HepG2 (cell line): ENCODE results near the gene ZC3H18. TPM values are rescaled to one million over a fixed set of nuclear protein-coding genes. Genes with fewer than 3 reads are reported as not detected.

ENCODE experiments used
- CBX1 ChIP-seq: IDR thresholded peaks from one replicate; pipeline ENCODE4 v1.6.1; 2016; ENCODE audit warnings: antibody characterized with exemption, low read depth
- CREM ChIP-seq, 2 experiments: sonication (generic) in 1 of 2; formaldehyde crosslinking in 1 of 2; IDR thresholded peaks; 2 replicates each; pipeline versions ENCODE4 v1.4.0 to v1.6.1; 2016 to 2020; ENCODE audit warnings: antibody characterized with exemption in 1 of 2, mild to moderate bottlenecking in 1 of 2, missing genetic modification reagents in 1 of 2
- EZH2 ChIP-seq: conservative IDR thresholded peaks from 2 replicates; pipeline ENCODE4 v1.6.1; 2012; ENCODE audit warnings: mild to moderate bottlenecking, low read depth, low read length, moderate library complexity
- GFI1 ChIP-seq: sonication (generic); formaldehyde crosslinking; IDR thresholded peaks from 2 replicates; pipeline ENCODE4 v1.5.0; 2020; ENCODE audit warnings: missing genetic modification reagents, mild to moderate bottlenecking, borderline replicate concordance
- HIVEP1 ChIP-seq: sonication (generic); formaldehyde crosslinking; IDR thresholded peaks from 2 replicates; pipeline ENCODE4 v1.4.0; 2020; ENCODE audit warnings: mild to moderate bottlenecking, missing genetic modification reagents
- HNRNPL ChIP-seq: fragments of 200-400 bp; formaldehyde crosslinking; IDR thresholded peaks from 2 replicates; pipeline ENCODE4 v1.6.1; 2017; ENCODE audit warnings: mild to moderate bottlenecking, low read depth, low read length
- ISX ChIP-seq: sonication (generic); formaldehyde crosslinking; conservative IDR thresholded peaks from 2 replicates; pipeline ENCODE4 v1.5.0; 2020; ENCODE audit warnings: missing genetic modification reagents
- KLF16 ChIP-seq, 2 experiments: sonication (generic) in 1 of 2; formaldehyde crosslinking in 1 of 2; IDR thresholded peaks; 2 replicates each; pipeline versions ENCODE4 v1.6.1 to v1.8.0; 2016 to 2023; ENCODE audit warnings: missing genetic modification reagents in 2 of 2, missing compliant biosample characterization in 1 of 2
- PHF5A ChIP-seq: IDR thresholded peaks from one replicate; pipeline ENCODE4 v1.6.1; 2018; ENCODE audit warnings: low read depth, missing genetic modification reagents; ENCODE audit not compliant: unreplicated experiment
- SMAD1 ChIP-seq: sonication (generic); formaldehyde crosslinking; IDR thresholded peaks from 2 replicates; pipeline ENCODE4 v1.4.0; 2020; ENCODE audit warnings: missing genetic modification reagents, low read depth, mild to moderate bottlenecking, borderline replicate concordance
- SRF ChIP-seq: IDR thresholded peaks from 2 replicates; pipeline ENCODE4 v1.6.1; 2011; ENCODE audit warnings: mild to moderate bottlenecking, low read depth, low read length, moderate library complexity
- ZC3H13 ChIP-seq: sonication (generic); formaldehyde crosslinking; IDR thresholded peaks from 2 replicates; pipeline ENCODE4 v1.8.1; 2023; ENCODE audit warnings: mild to moderate bottlenecking, missing genetic modification reagents, moderate library complexity
- ZNF234 ChIP-seq: sonication (generic); formaldehyde crosslinking; conservative IDR thresholded peaks from 2 replicates; pipeline ENCODE4 v1.5.1; 2020; ENCODE audit warnings: mild to moderate bottlenecking, missing genetic modification reagents
- polyA plus RNA-seq, 8 experiments: library from polyadenylated mRNA; depleted of rRNA in 3 of 8; stranded (reverse) in 7 of 8; unstranded in 1 of 8; fragments of >200 nt; fragmentation: Illumina TruSeq in 4 of 8; extraction: Trizol in 4 of 8; gene quantifications; 2 replicates each; pipeline versions ENCODE4 v1.2.1 to v1.2.3, GENCODE V29; 2011 to 2016; ENCODE audit warnings: low read depth in 4 of 8, missing spikeins in 1 of 8, mixed read lengths in 1 of 8; ENCODE audit not compliant: insufficient read depth in 1 of 8
- total RNA-seq, 5 experiments: library from RNA; depleted of rRNA; stranded (reverse); fragments of >200 nt; fragmentation: Illumina TruSeq; extraction: Trizol; gene quantifications; 2 replicates each; pipeline ENCODE4 v1.2.3, GENCODE V29; 2016; ENCODE audit warnings: low read depth in 1 of 5
- TF ChIP-seq, protein P1 (sequence below): sonication (generic); formaldehyde crosslinking; IDR thresholded peaks from 2 replicates; pipeline ENCODE4 v1.5.1; 2020; ENCODE audit warnings: mild to moderate bottlenecking, moderate library complexity, missing genetic modification reagents
- TF ChIP-seq, protein P2 (sequence below): sonication (generic); formaldehyde crosslinking; IDR thresholded peaks from 2 replicates; pipeline ENCODE4 v1.4.0; 2020; ENCODE audit warnings: missing genetic modification reagents
- TF ChIP-seq, protein P3 (sequence below): sonication (generic); formaldehyde crosslinking; IDR thresholded peaks from 2 replicates; pipeline ENCODE4 v1.4.0; 2020; ENCODE audit warnings: missing genetic modification reagents
- TF ChIP-seq, protein P4 (sequence below): sonication (generic); formaldehyde crosslinking; IDR thresholded peaks from 2 replicates; pipeline ENCODE4 v1.5.0; 2020; ENCODE audit warnings: missing genetic modification reagents, mild to moderate bottlenecking, borderline replicate concordance
- TF ChIP-seq, protein P5 (sequence below): sonication (generic); formaldehyde crosslinking; IDR thresholded peaks from 2 replicates; pipeline ENCODE4 v1.4.0; 2020; ENCODE audit warnings: missing genetic modification reagents

Gene ZC3H18
- total and polyA plus RNA-seq, 2 of the 13 experiments (the other 11 are each of a cell fraction or from before 2014, with no cell fraction given) = 11.2 to 27.4 TPM

DNA sequence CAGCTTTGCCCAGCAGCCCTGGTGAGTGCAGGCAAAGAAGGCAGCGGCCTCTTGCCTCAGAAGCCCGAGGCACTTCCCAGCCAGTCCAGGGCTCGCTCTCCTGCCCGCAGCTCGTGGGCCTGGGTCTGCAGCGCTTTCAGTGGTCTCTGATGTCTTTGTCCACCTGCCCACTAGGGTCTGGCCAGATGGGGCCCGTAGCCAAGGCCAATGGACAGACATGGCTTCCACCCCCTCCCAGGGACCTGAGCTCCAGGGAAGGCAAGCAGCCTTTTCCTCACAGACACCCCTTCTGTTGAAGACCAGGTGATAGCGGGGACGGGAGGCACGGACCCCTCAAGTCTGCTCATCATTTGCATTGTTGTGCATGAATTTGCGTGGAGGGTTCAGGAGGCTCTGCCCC lies 33.7 kb upstream of the ZC3H18 start (continued):
- TF ChIP-seq, protein P1, sequence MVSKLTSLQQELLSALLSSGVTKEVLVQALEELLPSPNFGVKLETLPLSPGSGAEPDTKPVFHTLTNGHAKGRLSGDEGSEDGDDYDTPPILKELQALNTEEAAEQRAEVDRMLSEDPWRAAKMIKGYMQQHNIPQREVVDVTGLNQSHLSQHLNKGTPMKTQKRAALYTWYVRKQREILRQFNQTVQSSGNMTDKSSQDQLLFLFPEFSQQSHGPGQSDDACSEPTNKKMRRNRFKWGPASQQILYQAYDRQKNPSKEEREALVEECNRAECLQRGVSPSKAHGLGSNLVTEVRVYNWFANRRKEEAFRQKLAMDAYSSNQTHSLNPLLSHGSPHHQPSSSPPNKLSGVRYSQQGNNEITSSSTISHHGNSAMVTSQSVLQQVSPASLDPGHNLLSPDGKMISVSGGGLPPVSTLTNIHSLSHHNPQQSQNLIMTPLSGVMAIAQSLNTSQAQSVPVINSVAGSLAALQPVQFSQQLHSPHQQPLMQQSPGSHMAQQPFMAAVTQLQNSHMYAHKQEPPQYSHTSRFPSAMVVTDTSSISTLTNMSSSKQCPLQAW (CRISPR knock-in tag) = no peak
- TF ChIP-seq CBX1 = no peak
- no peak for TF ChIP-seq ISX (CRISPR knock-in tag)
- no peak for TF ChIP-seq PHF5A (CRISPR knock-in tag)
- TF ChIP-seq KLF16 (CRISPR knock-in tag; IDR thresholded peaks at IDR 0.05) = no peak
- TF ChIP-seq GFI1 (CRISPR knock-in tag) = no peak
- 0 out of 2 replicates have a peak, but pooled peaks have one; percentile 26 for TF ChIP-seq HIVEP1 (CRISPR knock-in tag)
- TF ChIP-seq EZH2 = no peak
- TF ChIP-seq, protein P2, sequence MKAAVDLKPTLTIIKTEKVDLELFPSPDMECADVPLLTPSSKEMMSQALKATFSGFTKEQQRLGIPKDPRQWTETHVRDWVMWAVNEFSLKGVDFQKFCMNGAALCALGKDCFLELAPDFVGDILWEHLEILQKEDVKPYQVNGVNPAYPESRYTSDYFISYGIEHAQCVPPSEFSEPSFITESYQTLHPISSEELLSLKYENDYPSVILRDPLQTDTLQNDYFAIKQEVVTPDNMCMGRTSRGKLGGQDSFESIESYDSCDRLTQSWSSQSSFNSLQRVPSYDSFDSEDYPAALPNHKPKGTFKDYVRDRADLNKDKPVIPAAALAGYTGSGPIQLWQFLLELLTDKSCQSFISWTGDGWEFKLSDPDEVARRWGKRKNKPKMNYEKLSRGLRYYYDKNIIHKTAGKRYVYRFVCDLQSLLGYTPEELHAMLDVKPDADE (CRISPR knock-in tag) = no peak
- no peak for TF ChIP-seq SRF
- no peak for TF ChIP-seq SMAD1
- TF ChIP-seq, protein P3, sequence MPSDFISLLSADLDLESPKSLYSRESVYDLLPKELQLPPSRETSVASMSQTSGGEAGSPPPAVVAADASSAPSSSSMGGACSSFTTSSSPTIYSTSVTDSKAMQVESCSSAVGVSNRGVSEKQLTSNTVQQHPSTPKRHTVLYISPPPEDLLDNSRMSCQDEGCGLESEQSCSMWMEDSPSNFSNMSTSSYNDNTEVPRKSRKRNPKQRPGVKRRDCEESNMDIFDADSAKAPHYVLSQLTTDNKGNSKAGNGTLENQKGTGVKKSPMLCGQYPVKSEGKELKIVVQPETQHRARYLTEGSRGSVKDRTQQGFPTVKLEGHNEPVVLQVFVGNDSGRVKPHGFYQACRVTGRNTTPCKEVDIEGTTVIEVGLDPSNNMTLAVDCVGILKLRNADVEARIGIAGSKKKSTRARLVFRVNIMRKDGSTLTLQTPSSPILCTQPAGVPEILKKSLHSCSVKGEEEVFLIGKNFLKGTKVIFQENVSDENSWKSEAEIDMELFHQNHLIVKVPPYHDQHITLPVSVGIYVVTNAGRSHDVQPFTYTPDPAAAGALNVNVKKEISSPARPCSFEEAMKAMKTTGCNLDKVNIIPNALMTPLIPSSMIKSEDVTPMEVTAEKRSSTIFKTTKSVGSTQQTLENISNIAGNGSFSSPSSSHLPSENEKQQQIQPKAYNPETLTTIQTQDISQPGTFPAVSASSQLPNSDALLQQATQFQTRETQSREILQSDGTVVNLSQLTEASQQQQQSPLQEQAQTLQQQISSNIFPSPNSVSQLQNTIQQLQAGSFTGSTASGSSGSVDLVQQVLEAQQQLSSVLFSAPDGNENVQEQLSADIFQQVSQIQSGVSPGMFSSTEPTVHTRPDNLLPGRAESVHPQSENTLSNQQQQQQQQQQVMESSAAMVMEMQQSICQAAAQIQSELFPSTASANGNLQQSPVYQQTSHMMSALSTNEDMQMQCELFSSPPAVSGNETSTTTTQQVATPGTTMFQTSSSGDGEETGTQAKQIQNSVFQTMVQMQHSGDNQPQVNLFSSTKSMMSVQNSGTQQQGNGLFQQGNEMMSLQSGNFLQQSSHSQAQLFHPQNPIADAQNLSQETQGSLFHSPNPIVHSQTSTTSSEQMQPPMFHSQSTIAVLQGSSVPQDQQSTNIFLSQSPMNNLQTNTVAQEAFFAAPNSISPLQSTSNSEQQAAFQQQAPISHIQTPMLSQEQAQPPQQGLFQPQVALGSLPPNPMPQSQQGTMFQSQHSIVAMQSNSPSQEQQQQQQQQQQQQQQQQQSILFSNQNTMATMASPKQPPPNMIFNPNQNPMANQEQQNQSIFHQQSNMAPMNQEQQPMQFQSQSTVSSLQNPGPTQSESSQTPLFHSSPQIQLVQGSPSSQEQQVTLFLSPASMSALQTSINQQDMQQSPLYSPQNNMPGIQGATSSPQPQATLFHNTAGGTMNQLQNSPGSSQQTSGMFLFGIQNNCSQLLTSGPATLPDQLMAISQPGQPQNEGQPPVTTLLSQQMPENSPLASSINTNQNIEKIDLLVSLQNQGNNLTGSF (CRISPR knock-in tag) = no peak
- no peak for TF ChIP-seq HNRNPL
- TF ChIP-seq ZC3H13 (CRISPR knock-in tag) = peak; percentile 93
- TF ChIP-seq, protein P4, sequence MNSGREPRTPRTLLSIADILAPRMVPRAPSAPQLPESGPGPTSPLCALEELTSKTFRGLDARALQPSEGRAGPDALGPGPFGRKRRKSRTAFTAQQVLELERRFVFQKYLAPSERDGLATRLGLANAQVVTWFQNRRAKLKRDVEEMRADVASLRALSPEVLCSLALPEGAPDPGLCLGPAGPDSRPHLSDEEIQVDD (CRISPR knock-in tag) = no peak
- TF ChIP-seq, protein P5, sequence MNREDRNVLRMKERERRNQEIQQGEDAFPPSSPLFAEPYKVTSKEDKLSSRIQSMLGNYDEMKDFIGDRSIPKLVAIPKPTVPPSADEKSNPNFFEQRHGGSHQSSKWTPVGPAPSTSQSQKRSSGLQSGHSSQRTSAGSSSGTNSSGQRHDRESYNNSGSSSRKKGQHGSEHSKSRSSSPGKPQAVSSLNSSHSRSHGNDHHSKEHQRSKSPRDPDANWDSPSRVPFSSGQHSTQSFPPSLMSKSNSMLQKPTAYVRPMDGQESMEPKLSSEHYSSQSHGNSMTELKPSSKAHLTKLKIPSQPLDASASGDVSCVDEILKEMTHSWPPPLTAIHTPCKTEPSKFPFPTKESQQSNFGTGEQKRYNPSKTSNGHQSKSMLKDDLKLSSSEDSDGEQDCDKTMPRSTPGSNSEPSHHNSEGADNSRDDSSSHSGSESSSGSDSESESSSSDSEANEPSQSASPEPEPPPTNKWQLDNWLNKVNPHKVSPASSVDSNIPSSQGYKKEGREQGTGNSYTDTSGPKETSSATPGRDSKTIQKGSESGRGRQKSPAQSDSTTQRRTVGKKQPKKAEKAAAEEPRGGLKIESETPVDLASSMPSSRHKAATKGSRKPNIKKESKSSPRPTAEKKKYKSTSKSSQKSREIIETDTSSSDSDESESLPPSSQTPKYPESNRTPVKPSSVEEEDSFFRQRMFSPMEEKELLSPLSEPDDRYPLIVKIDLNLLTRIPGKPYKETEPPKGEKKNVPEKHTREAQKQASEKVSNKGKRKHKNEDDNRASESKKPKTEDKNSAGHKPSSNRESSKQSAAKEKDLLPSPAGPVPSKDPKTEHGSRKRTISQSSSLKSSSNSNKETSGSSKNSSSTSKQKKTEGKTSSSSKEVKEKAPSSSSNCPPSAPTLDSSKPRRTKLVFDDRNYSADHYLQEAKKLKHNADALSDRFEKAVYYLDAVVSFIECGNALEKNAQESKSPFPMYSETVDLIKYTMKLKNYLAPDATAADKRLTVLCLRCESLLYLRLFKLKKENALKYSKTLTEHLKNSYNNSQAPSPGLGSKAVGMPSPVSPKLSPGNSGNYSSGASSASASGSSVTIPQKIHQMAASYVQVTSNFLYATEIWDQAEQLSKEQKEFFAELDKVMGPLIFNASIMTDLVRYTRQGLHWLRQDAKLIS = no peak
- TF ChIP-seq CREM (IDR thresholded peaks at IDR 0.05) = no peak
- TF ChIP-seq CREM (CRISPR knock-in tag; IDR thresholded peaks at IDR 0.05) = no peak
- no peak for TF ChIP-seq ZNF234 (CRISPR knock-in tag)
